Measurements from ENCODE around the gene MADD. TPM values are rescaled to one million over a fixed set of nuclear protein-coding genes. Genes with fewer than 3 reads are reported as not detected.

MADD gene
- total and polyA plus RNA-seq, 10 of the 15 experiments (the other 5 are each of a cell fraction or from before 2014, with no cell fraction given), result 0.47 to 35.4 (median 17.6) TPM

DNA sequence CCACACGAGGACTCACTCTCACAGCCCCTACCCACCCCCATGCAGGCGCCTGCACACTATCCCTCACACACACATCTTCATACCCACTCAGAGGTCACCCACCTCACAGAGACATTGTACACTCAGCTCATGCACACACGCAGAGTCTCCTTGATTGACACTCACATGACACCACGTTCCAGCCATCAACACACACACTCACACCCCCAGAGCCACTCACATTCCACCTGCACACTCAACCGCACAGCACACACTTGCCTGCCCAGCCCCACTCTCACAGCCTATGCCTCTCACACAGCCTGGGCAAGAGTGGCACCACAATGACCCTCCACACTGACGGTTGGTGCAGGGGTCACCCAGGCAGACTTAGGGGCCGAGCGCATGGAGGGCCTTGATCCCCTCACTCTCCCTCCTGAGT is 106.2 kb downstream of the MADD start:
- no peaks in the 10 kb centered on the region for H3K9me3 ChIP-seq (replicated peaks; ENCODE audit: control insufficient read depth, insufficient read depth, low read length)
- ChIA-PET SMC1A (ENCODE audit: uncharacterized antibody, unreplicated experiment) (interaction anchor here (0.9 to 3.7 kb wide), 4 partner anchors 23 to 161 kb away, joined by 3 to 13 read pairs (median 6); partner anchors contain the start of genes DDB2 and SLC39A13), CTCF (interaction anchor here (1.0 to 4.1 kb wide), 4 partner anchors 17 to 198 kb away, joined by 3 to 20 read pairs (median 6); no protein-coding TSS in a partner anchor), RAD21 (ENCODE audit: unreplicated experiment) (interaction anchor here (1.4 to 3.4 kb wide), 3 partner anchors 24 to 36 kb away, joined by 6 to 31 read pairs (median 8); partner anchors contain the start of gene SLC39A13), POLR2A (interaction anchor here (1.8 to 4.9 kb wide), 2 partner anchors 23 to 32 kb away, joined by 11 to 57 read pairs; partner anchors contain the start of gene SLC39A13)
- no peaks in the 10 kb centered on the region for H4K20me1 ChIP-seq (ENCODE audit: control insufficient read depth, insufficient read depth)
- TF ChIP-seq, protein P1, sequence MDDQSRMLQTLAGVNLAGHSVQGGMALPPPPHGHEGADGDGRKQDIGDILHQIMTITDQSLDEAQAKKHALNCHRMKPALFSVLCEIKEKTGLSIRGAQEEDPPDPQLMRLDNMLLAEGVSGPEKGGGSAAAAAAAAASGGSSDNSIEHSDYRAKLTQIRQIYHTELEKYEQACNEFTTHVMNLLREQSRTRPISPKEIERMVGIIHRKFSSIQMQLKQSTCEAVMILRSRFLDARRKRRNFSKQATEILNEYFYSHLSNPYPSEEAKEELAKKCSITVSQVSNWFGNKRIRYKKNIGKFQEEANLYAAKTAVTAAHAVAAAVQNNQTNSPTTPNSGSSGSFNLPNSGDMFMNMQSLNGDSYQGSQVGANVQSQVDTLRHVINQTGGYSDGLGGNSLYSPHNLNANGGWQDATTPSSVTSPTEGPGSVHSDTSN (IDR thresholded peaks at IDR 0.05; ENCODE audit: insufficient replicate concordance, low read depth, low read length), result peak; percentile 60
- TF ChIP-seq NR2C2 (IDR thresholded peaks at IDR 0.05; ENCODE audit: borderline replicate concordance, control insufficient read depth, insufficient read length, low read depth) (no peak), BHLHE40 (IDR thresholded peaks at IDR 0.05; ENCODE audit: borderline replicate concordance in 1 of 2, low read depth in 2 of 2, low read length in 1 of 2) (peak in 1 of 2 experiments; percentile 6; a peak in 1 of 4 replicates), HDGF (IDR thresholded peaks at IDR 0.05) (peak; percentile 81; the same call in 1 of the 2 replicates), POLR2AphosphoS5 (IDR thresholded peaks at IDR 0.05; ENCODE audit: low read length) (0 out of 2 replicates have a peak, but pooled peaks have one; percentile 22), HDAC6 (IDR thresholded peaks at IDR 0.05; ENCODE audit: unreplicated experiment) (no peak)
- TF ChIP-seq, protein P2, sequence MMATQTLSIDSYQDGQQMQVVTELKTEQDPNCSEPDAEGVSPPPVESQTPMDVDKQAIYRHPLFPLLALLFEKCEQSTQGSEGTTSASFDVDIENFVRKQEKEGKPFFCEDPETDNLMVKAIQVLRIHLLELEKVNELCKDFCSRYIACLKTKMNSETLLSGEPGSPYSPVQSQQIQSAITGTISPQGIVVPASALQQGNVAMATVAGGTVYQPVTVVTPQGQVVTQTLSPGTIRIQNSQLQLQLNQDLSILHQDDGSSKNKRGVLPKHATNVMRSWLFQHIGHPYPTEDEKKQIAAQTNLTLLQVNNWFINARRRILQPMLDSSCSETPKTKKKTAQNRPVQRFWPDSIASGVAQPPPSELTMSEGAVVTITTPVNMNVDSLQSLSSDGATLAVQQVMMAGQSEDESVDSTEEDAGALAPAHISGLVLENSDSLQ (IDR thresholded peaks at IDR 0.05), result peak; percentile 88
- peak overlapping the region; percentile 80 for H3K4me3 ChIP-seq
- in situ Hi-C loops (cut with MboI) (no loop called here), intact Hi-C loops (cut with micrococcal nuclease; ENCODE audit: unreplicated experiment) (loop anchor here (5.0 to 10.0 kb wide), 3 partner anchors 76 to 479 kb away; partner anchors contain the start of gene FNBP4)
- peaks cover 41% of the 10 kb centered on the region for H3K79me2 ChIP-seq (ENCODE audit: control insufficient read depth, insufficient read depth, low read length)
- no peak overlapping the region for H2AFZ ChIP-seq (ENCODE audit: control insufficient read depth, low read depth, low read length)
- DNase-seq (ENCODE audit: low read depth, low spot score), result no peak
- peak overlapping the region; percentile 22; the same call in 1 of the 2 replicates for H3K27ac ChIP-seq (ENCODE audit: control insufficient read depth, insufficient read depth)
- peak overlapping the region; percentile 89 for H3K4me2 ChIP-seq (ENCODE audit: control insufficient read depth, insufficient read depth)
- H3K36me3 ChIP-seq (ENCODE audit: control insufficient read depth in 2 of 2, insufficient read depth in 2 of 2, low read length in 1 of 2), result peaks cover 2 to 5% of the 10 kb centered on the region in 2 experiments; a peak in 3 of 4 replicates
- no peak for FAIRE-seq
- H3K9ac ChIP-seq (ENCODE audit: control insufficient read depth, insufficient read depth, low read length), result peak overlapping the region; percentile 85
- no peak for ATAC-seq
- BruUV-seq (replicated peaks), result no TSS peak
- H3K27me3 ChIP-seq (replicated peaks in 1 of 2; ENCODE audit: control insufficient read depth in 2 of 2, insufficient read depth in 2 of 2, low read length in 1 of 2), result no peaks in the 10 kb centered on the region
- WGBS (ENCODE audit: insufficient coverage, insufficient replicate concordance, low lambda C conversion rate, missing lambda C conversion rate), result 45% methylated on average over 8 of the region's 8 CpGs
- peaks cover 21% of the 10 kb centered on the region for H3K4me1 ChIP-seq (ENCODE audit: control insufficient read depth, insufficient read depth, low read length)

All from GM12878 (cell line).